ENCODE measurements around the gene GPSM1. TPM values are rescaled to one million over a fixed set of nuclear protein-coding genes. Genes with fewer than 3 reads are reported as not detected.

Gene GPSM1
- total RNA-seq, 1 donor from 2014 or later: 59.4 TPM

DNA sequence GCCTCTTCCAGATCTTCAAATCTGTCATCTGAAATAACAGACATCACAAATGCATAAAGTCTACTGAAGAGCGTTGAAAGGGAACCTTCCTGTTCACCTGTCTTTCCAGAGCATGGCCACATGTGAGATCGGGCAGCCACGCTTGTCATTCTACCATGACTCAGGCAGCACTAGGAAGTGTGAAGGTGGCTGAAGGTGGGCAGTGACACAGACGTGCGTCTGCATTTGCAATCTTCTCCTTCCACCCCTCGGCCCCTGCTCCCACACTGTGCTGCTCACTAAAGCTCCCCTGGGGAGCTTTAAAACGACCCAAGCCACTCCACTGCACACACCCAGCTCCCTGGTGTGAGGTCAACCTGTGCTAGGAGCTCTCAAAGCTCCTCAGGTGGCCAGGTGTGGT is 80.6 kb downstream of the GPSM1 start:
- FAIRE-seq: no peak
- peaks cover 48% of the 10 kb centered on the region for H4K20me1 ChIP-seq (ENCODE audit: insufficient read depth, low read length)
- Mint-ChIP-seq H3K27me3 (ENCODE audit: low read depth, unreplicated experiment) (no peaks in the 10 kb centered on the region), H3K27ac (ENCODE audit: unreplicated experiment) (no peak overlapping the region), H3K9me3 (ENCODE audit: unreplicated experiment) (peaks cover 2% of the 10 kb centered on the region), H3K4me1 (ENCODE audit: low read depth, unreplicated experiment) (peaks cover 28% of the 10 kb centered on the region), H3K36me3 (ENCODE audit: low read depth, unreplicated experiment) (peaks cover 7% of the 10 kb centered on the region), H3K4me3 (ENCODE audit: unreplicated experiment) (peak overlapping the region; percentile 35)
- H3K4me3 ChIP-seq (ENCODE audit: insufficient read depth, low read depth, low read length): no peak overlapping the region
- no peak for DNase-seq (ENCODE audit: low read depth)
- no peak overlapping the region for H3K27ac ChIP-seq (ENCODE audit: low read depth, low read length)
- H3K79me2 ChIP-seq (ENCODE audit: insufficient read depth, low read length): peaks cover 57% of the 10 kb centered on the region
- H3K9ac ChIP-seq (ENCODE audit: low read length): no peak overlapping the region
- no peaks in the 10 kb centered on the region for H3K9me3 ChIP-seq (ENCODE audit: insufficient read depth, low read depth, low read length)
- H3K36me3 ChIP-seq (ENCODE audit: insufficient read depth, low read length): peaks cover 4% of the 10 kb centered on the region
- no peak overlapping the region for H2AFZ ChIP-seq (ENCODE audit: low read depth, low read length)
- H3K4me1 ChIP-seq (ENCODE audit: insufficient read depth, low read length): peaks cover 16% of the 10 kb centered on the region
- H3K4me2 ChIP-seq (ENCODE audit: low read length): no peak overlapping the region
- TF ChIP-seq EZH2 (IDR thresholded peaks at IDR 0.05; ENCODE audit: insufficient read depth, low read length): no peak
- H3K27me3 ChIP-seq (ENCODE audit: insufficient read depth, low read length): no peaks in the 10 kb centered on the region

Other genes with a start within 250 kb of the GPSM1 start
- gene NACC2, start 232.2 kb upstream of the GPSM1 start, total RNA-seq: 31.3 and 34.0 TPM in 2 replicates
- 29.8 and 30.3 TPM in 2 replicates for gene TMEM250, start 208.7 kb upstream of the GPSM1 start, total RNA-seq
- gene LHX3, start 122.4 kb upstream of the GPSM1 start, total RNA-seq: not detected in 2 replicates
- gene QSOX2, start 81.7 kb upstream of the GPSM1 start, total RNA-seq: 20.4 and 20.9 TPM in 2 replicates
- gene CCDC187, start 23.4 kb upstream of the GPSM1 start, total RNA-seq: 0.09 TPM in 1 of 2 replicates, not detected in the other
- gene DNLZ, start 36.2 kb downstream of the GPSM1 start, total RNA-seq: 14.0 and 17.4 TPM in 2 replicates
- gene CARD9, start 46.1 kb downstream of the GPSM1 start, total RNA-seq: 2.7 and 4.2 TPM in 2 replicates
- gene SNAPC4, start 72.6 kb downstream of the GPSM1 start, total RNA-seq: 13.8 and 18.6 TPM in 2 replicates
- gene ENTR1, start 83.1 kb downstream of the GPSM1 start, total RNA-seq: 71.5 and 71.7 TPM in 2 replicates
- 91.6 and 94.4 TPM in 2 replicates for gene PMPCA, start 83.1 kb downstream of the GPSM1 start, total RNA-seq
- 12.6 and 13.2 TPM in 2 replicates for gene INPP5E, start 112.3 kb downstream of the GPSM1 start, total RNA-seq
- 94.5 and 103 TPM in 2 replicates for gene SEC16A, start 155.5 kb downstream of the GPSM1 start, total RNA-seq
- 34.1 and 35.5 TPM in 2 replicates for gene NOTCH1, start 218.5 kb downstream of the GPSM1 start, total RNA-seq